HepG2 (cell line): Measurements from ENCODE around the gene GPX2. TPM values are rescaled to one million over a fixed set of nuclear protein-coding genes. Genes with fewer than 3 reads are reported as not detected.

Source experiments
- CREB3 ChIP-seq: sonication (generic); formaldehyde crosslinking; IDR thresholded peaks from 2 replicates; pipeline ENCODE4 v1.5.0; 2020; ENCODE audit warnings: missing genetic modification reagents
- HINFP ChIP-seq: sonication (generic); formaldehyde crosslinking; IDR thresholded peaks from 2 replicates; pipeline ENCODE4 v1.4.0; 2020; ENCODE audit warnings: low read depth, mild to moderate bottlenecking, missing genetic modification reagents
- NAIF1 ChIP-seq: sonication (generic); formaldehyde crosslinking; IDR thresholded peaks from 2 replicates; pipeline ENCODE4 v1.5.0; 2020; ENCODE audit warnings: mild to moderate bottlenecking, missing genetic modification reagents, borderline replicate concordance
- PCBP1 ChIP-seq: fragments of 200-400 bp; formaldehyde crosslinking; IDR thresholded peaks from 2 replicates; pipeline ENCODE4 v1.6.1; 2017; ENCODE audit warnings: mild to moderate bottlenecking, low read depth, low read length, borderline replicate concordance
- RARG ChIP-seq: sonication (generic); formaldehyde crosslinking; IDR thresholded peaks from 2 replicates; pipeline ENCODE4 v1.4.0; 2020; ENCODE audit warnings: low read depth, mild to moderate bottlenecking, missing genetic modification reagents
- RFXANK ChIP-seq: IDR thresholded peaks from 2 replicates; pipeline ENCODE4 v1.6.1; 2016
- ZNF136 ChIP-seq: sonication (generic); formaldehyde crosslinking; IDR thresholded peaks from 2 replicates; pipeline ENCODE4 v1.8.1; 2022; ENCODE audit warnings: low read depth, mild to moderate bottlenecking, moderate library complexity, missing genetic modification reagents
- ZNF44 ChIP-seq: sonication (generic); formaldehyde crosslinking; IDR thresholded peaks from 2 replicates; pipeline ENCODE4 v1.5.1; 2020; ENCODE audit warnings: mild to moderate bottlenecking, missing genetic modification reagents
- ZNF770 ChIP-seq: sonication (generic); formaldehyde crosslinking; IDR thresholded peaks from 2 replicates; pipeline ENCODE4 v1.5.0; 2020; ENCODE audit warnings: mild to moderate bottlenecking, missing genetic modification reagents
- polyA plus RNA-seq, 8 experiments: library from polyadenylated mRNA; depleted of rRNA in 3 of 8; stranded (reverse) in 7 of 8; unstranded in 1 of 8; fragments of >200 nt; fragmentation: Illumina TruSeq in 4 of 8; extraction: Trizol in 4 of 8; gene quantifications; 2 replicates each; pipeline versions ENCODE4 v1.2.1 to v1.2.3, GENCODE V29; 2011 to 2016; ENCODE audit warnings: low read depth in 4 of 8, missing spikeins in 1 of 8, mixed read lengths in 1 of 8; ENCODE audit not compliant: insufficient read depth in 1 of 8
- total RNA-seq, 5 experiments: library from RNA; depleted of rRNA; stranded (reverse); fragments of >200 nt; fragmentation: Illumina TruSeq; extraction: Trizol; gene quantifications; 2 replicates each; pipeline ENCODE4 v1.2.3, GENCODE V29; 2016; ENCODE audit warnings: low read depth in 1 of 5
- TF ChIP-seq, protein P1 (sequence below): sonication (generic); formaldehyde crosslinking; IDR thresholded peaks from 2 replicates; pipeline ENCODE4 v1.5.0; 2020; ENCODE audit warnings: missing genetic modification reagents

The GPX2 gene
- total and polyA plus RNA-seq, 2 of the 13 experiments (the other 11 are each of a cell fraction or from before 2014, with no cell fraction given), result 526 to 674 TPM

DNA sequence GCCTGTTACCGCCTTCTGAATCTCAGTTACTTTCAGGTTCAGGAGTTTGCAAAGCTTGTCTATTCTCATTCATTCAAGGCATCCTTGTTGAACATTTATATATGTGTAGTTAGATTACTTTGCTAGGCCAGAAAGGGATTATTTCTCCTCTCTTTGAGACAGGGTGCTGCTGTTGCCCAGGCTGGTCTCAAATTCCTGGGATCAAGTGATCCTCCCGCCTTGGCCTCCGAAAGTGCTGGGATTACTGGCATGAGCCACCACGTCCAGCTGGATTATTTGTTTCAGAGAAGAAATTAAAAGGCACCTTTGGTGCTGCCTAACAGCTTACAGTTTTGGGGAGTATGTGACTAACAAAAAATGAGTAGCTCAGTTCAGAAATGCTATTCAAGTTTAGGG is 27.5 kb downstream of the GPX2 start (continued):
- TF ChIP-seq RARG (CRISPR knock-in tag) (no peak), RFXANK (CRISPR knock-in tag) (no peak), CREB3 (CRISPR knock-in tag) (no peak), NAIF1 (CRISPR knock-in tag) (0 out of 2 replicates have a peak, but pooled peaks have one; percentile 12), HINFP (CRISPR knock-in tag) (0 out of 2 replicates have a peak, but pooled peaks have one; percentile 5), ZNF770 (CRISPR knock-in tag) (peak; percentile 94), PCBP1 (no peak), ZNF136 (CRISPR knock-in tag) (no peak), ZNF44 (CRISPR knock-in tag) (no peak)
- TF ChIP-seq, protein P1, sequence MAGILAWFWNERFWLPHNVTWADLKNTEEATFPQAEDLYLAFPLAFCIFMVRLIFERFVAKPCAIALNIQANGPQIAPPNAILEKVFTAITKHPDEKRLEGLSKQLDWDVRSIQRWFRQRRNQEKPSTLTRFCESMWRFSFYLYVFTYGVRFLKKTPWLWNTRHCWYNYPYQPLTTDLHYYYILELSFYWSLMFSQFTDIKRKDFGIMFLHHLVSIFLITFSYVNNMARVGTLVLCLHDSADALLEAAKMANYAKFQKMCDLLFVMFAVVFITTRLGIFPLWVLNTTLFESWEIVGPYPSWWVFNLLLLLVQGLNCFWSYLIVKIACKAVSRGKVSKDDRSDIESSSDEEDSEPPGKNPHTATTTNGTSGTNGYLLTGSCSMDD (CRISPR knock-in tag), result no peak
- TF ChIP-seq, all 625 proteins: peak for 3
